OCI-LY3 (cell line): Measurements from ENCODE around the gene CEP112.

ENCODE experiments used
- H2AFZ ChIP-seq: fragments of 200-600, 300-600 bp; shearing (Covaris generic); 2 replicates; pipeline ENCODE4 v1.6.0; 2014; ENCODE audit warnings: antibody characterized with exemption, low read depth, low read length
- H3K27ac ChIP-seq: fragments of 200-600, 300-600 bp; sonication (generic); 2 replicates; pipeline ENCODE4 v1.5.1; 2014; ENCODE audit warnings: mild to moderate bottlenecking, low read length, moderate library complexity, mixed read lengths
- H3K27me3 ChIP-seq: fragments of 200-600, 300-600 bp; sonication (generic); 2 replicates; pipeline ENCODE4 v1.6.1; 2014; ENCODE audit warnings: low read depth, low read length, mixed read lengths
- H3K36me3 ChIP-seq: fragments of 200-600, 300-600 bp; sonication (generic); replicated peaks from 2 replicates; pipeline ENCODE3; 2014; ENCODE audit warnings: low read depth, low read length, mixed read lengths
- H3K4me1 ChIP-seq: fragments of 300-600, 200-600 bp; sonication (generic); 2 replicates; pipeline ENCODE4 v1.6.1; 2014; ENCODE audit warnings: low read length, mixed read lengths
- H3K4me2 ChIP-seq: fragments of 200-600, 300-600 bp; sonication (generic); 2 replicates; pipeline ENCODE4 v1.6.1; 2014; ENCODE audit warnings: low read length, mixed read lengths
- H3K4me3 ChIP-seq: fragments of 300-600, 200-600 bp; sonication (generic); 2 replicates; pipeline ENCODE4 v1.5.1; 2014; ENCODE audit warnings: antibody characterized with exemption, mild to moderate bottlenecking, low read length, moderate library complexity
- H3K79me2 ChIP-seq: fragments of 300-600, 200-600 bp; shearing (Covaris generic); 2 replicates; pipeline ENCODE4 v1.6.1; 2014; ENCODE audit warnings: mild to moderate bottlenecking, low read length, mixed read lengths
- H3K9ac ChIP-seq: fragments of 300-600, 200-600 bp; shearing (Covaris generic); 2 replicates; pipeline ENCODE4 v1.6.0; 2014; ENCODE audit warnings: mild to moderate bottlenecking, low read length, moderate library complexity
- H3K9me3 ChIP-seq: fragments of 200-600, 300-600 bp; shearing (Covaris generic); 2 replicates; pipeline ENCODE4 v1.6.1; 2014; ENCODE audit warnings: low read length, mixed read lengths; ENCODE audit not compliant: insufficient read depth
- H4K20me1 ChIP-seq: fragments of 200-600, 300-600 bp; sonication (generic); 2 replicates; pipeline ENCODE4 v1.6.1; 2016; ENCODE audit warnings: low read length, mixed read lengths; ENCODE audit not compliant: insufficient read depth
- CTCF ChIP-seq: fragments of 200-600, 300-600 bp; sonication (generic); IDR thresholded peaks from 2 replicates; pipeline ENCODE4 v1.5.1; 2014; ENCODE audit warnings: antibody characterized with exemption, low read length, low read depth
- EZH2phosphoT487 ChIP-seq: fragments of 200-600 bp; shearing (Covaris generic); IDR thresholded peaks from 2 replicates; pipeline ENCODE4 v1.6.1; 2018; ENCODE audit warnings: antibody characterized with exemption, mixed run types, low read depth

Gene CEP112

GRCh38 chr17:65699459-65699858 is 492.5 kb downstream of the CEP112 start:
- Histone ChIP-seq H3K27me3 (no peaks in the 10 kb centered on the region), H3K79me2 (no peaks in the 10 kb centered on the region), H3K9ac (no peak overlapping the region), H4K20me1 (no peaks in the 10 kb centered on the region), H3K4me2 (no peak overlapping the region), H2AFZ (no peak overlapping the region), H3K36me3 (no peaks in the 10 kb centered on the region), H3K4me3 (no peak overlapping the region), H3K4me1 (no peaks in the 10 kb centered on the region), H3K27ac (no peak overlapping the region), H3K9me3 (no peaks in the 10 kb centered on the region)
- TF ChIP-seq EZH2phosphoT487, result no peak

- H3K27ac ChIP-seq, result no peak overlapping the region
- H3K9ac ChIP-seq, result no peak overlapping the region
- no peaks in the 10 kb centered on the region for H4K20me1 ChIP-seq
- H2AFZ ChIP-seq, result no peak overlapping the region
- H3K4me1 ChIP-seq, result no peaks in the 10 kb centered on the region
- no peak overlapping the region for H3K4me2 ChIP-seq
- TF ChIP-seq EZH2phosphoT487 (no peak), CTCF (no peak)
- no peaks in the 10 kb centered on the region for H3K9me3 ChIP-seq
- H3K36me3 ChIP-seq, result no peaks in the 10 kb centered on the region
- no peaks in the 10 kb centered on the region for H3K27me3 ChIP-seq
- H3K79me2 ChIP-seq, result no peaks in the 10 kb centered on the region
- no peak overlapping the region for H3K4me3 ChIP-seq
Observed at GRCh38 chr17:65698381-65699061, 493.4 kb downstream of the CEP112 start.

GRCh38 chr17:65697661-65698060 is 494.3 kb downstream of the CEP112 start:
- no peaks in the 10 kb centered on the region for H4K20me1 ChIP-seq
- H2AFZ ChIP-seq, result no peak overlapping the region
- TF ChIP-seq EZH2phosphoT487 (no peak), CTCF (no peak)
- H3K79me2 ChIP-seq, result no peaks in the 10 kb centered on the region
- H3K36me3 ChIP-seq, result no peaks in the 10 kb centered on the region
- H3K4me3 ChIP-seq, result no peak overlapping the region
- H3K27me3 ChIP-seq, result no peaks in the 10 kb centered on the region
- H3K27ac ChIP-seq, result no peak overlapping the region
- no peak overlapping the region for H3K4me2 ChIP-seq
- no peaks in the 10 kb centered on the region for H3K4me1 ChIP-seq
- H3K9me3 ChIP-seq, result no peaks in the 10 kb centered on the region
- H3K9ac ChIP-seq, result no peak overlapping the region

GRCh38 chr17:65696739-65697394 is 495.1 kb downstream of the CEP112 start:
- no peaks in the 10 kb centered on the region for H4K20me1 ChIP-seq
- H3K9me3 ChIP-seq, result no peaks in the 10 kb centered on the region
- H3K4me3 ChIP-seq, result no peak overlapping the region
- no peak overlapping the region for H2AFZ ChIP-seq
- H3K27me3 ChIP-seq, result no peaks in the 10 kb centered on the region
- TF ChIP-seq EZH2phosphoT487 (no peak), CTCF (no peak)
- H3K27ac ChIP-seq, result no peak overlapping the region
- no peaks in the 10 kb centered on the region for H3K4me1 ChIP-seq
- no peaks in the 10 kb centered on the region for H3K36me3 ChIP-seq
- H3K79me2 ChIP-seq, result no peaks in the 10 kb centered on the region
- H3K4me2 ChIP-seq, result no peak overlapping the region
- no peak overlapping the region for H3K9ac ChIP-seq
